ENCODE results near the gene PLCXD3. TPM values are rescaled to one million over a fixed set of nuclear protein-coding genes. Genes with fewer than 3 reads are reported as not detected.
"Not testable (repeated sequence)": the region's sequence is repeated elsewhere in the genome, so short reads cannot be mapped to it uniquely, and the experiment has no call there.

PLCXD3 gene
- total and polyA plus RNA-seq, 10 of the 15 experiments (the other 5 are each of a cell fraction or from before 2014, with no cell fraction given), result not detected

GRCh38 chr5:41334221-41334620 lies 176.2 kb downstream of the PLCXD3 start (continued):
- TF ChIP-seq NR2C1 (IDR thresholded peaks at IDR 0.05) (no peak), IKZF2 (IDR thresholded peaks at IDR 0.05) (no peak), BRCA1 (IDR thresholded peaks at IDR 0.05; ENCODE audit: low read depth, low read length) (no peak), ZSCAN29 (IDR thresholded peaks at IDR 0.05) (no peak), CHD2 (IDR thresholded peaks at IDR 0.05; ENCODE audit: borderline replicate concordance, low read depth, low read length) (no peak)

- RAD21 ChIA-PET (ENCODE audit: unreplicated experiment), result no interaction called here
- WGBS (ENCODE audit: insufficient coverage, insufficient replicate concordance, low lambda C conversion rate, missing lambda C conversion rate), result 14% methylated on average over 2 of the region's 2 CpGs
- CTCF ChIA-PET, result no interaction called here
- Histone ChIP-seq H3K36me3 (ENCODE audit: control insufficient read depth in 2 of 2, insufficient read depth in 2 of 2, low read length in 1 of 2) (no peaks in the 10 kb centered on the region), H3K79me2 (ENCODE audit: control insufficient read depth, insufficient read depth, low read length) (no peaks in the 10 kb centered on the region), H3K4me3 (no peak overlapping the region), H4K20me1 (ENCODE audit: control insufficient read depth, insufficient read depth) (no peaks in the 10 kb centered on the region), H2AFZ (ENCODE audit: control insufficient read depth, low read depth, low read length) (no peak overlapping the region), H3K4me1 (ENCODE audit: control insufficient read depth, insufficient read depth, low read length) (no peaks in the 10 kb centered on the region), H3K27me3 (replicated peaks in 1 of 2; ENCODE audit: control insufficient read depth in 2 of 2, insufficient read depth in 2 of 2, low read length in 1 of 2) (no peaks in the 10 kb centered on the region), H3K9me3 (replicated peaks; ENCODE audit: control insufficient read depth, insufficient read depth, low read length) (no peaks in the 10 kb centered on the region), H3K9ac (ENCODE audit: control insufficient read depth, insufficient read depth, low read length) (no peak overlapping the region), H3K4me2 (ENCODE audit: control insufficient read depth, insufficient read depth) (no peak overlapping the region), H3K27ac (ENCODE audit: control insufficient read depth, insufficient read depth) (no peak overlapping the region)
- intact Hi-C loops (cut with micrococcal nuclease; ENCODE audit: unreplicated experiment), result no loop called here
- FAIRE-seq, result no peak
- TF ChIP-seq NFIC (IDR thresholded peaks at IDR 0.05; ENCODE audit: low read depth, low read length) (no peak), ATF3 (IDR thresholded peaks at IDR 0.05; ENCODE audit: borderline replicate concordance, extremely low read depth, low read depth, low read length) (no peak), ZNF274 (IDR thresholded peaks at IDR 0.05; ENCODE audit: insufficient read depth, insufficient read length) (no peak), PKNOX1 (IDR thresholded peaks at IDR 0.05) (no peak)
- in situ Hi-C loops (cut with MboI), result no loop called here
- no peak for ATAC-seq
- POLR2A ChIA-PET, result no interaction called here
- BruUV-seq (replicated peaks), result no TSS peak
- no peak for DNase-seq (ENCODE audit: low read depth, low spot score)
- SMC1A ChIA-PET (ENCODE audit: uncharacterized antibody, unreplicated experiment), result no interaction called here
Observed at GRCh38 chr5:41325074-41325473, 185.3 kb downstream of the PLCXD3 start.

GRCh38 chr5:41322826-41323225 lies 187.6 kb downstream of the PLCXD3 start:
- ATAC-seq; DNase-seq (ENCODE audit: low read depth, low spot score); H3K4me1 ChIP-seq (ENCODE audit: control insufficient read depth, insufficient read depth, low read length); H3K9me3 ChIP-seq (replicated peaks; ENCODE audit: control insufficient read depth, insufficient read depth, low read length); H3K36me3 ChIP-seq (ENCODE audit: control insufficient read depth in 2 of 2, insufficient read depth in 2 of 2, low read length in 1 of 2); H3K27ac ChIP-seq (ENCODE audit: control insufficient read depth, insufficient read depth); RAD21 ChIA-PET (ENCODE audit: unreplicated experiment); POLR2A ChIA-PET; H3K9ac ChIP-seq (ENCODE audit: control insufficient read depth, insufficient read depth, low read length); intact Hi-C loops (cut with micrococcal nuclease; ENCODE audit: unreplicated experiment); H2AFZ ChIP-seq (ENCODE audit: control insufficient read depth, low read depth, low read length); H3K4me3 ChIP-seq; H3K27me3 ChIP-seq (replicated peaks in 1 of 2; ENCODE audit: control insufficient read depth in 2 of 2, insufficient read depth in 2 of 2, low read length in 1 of 2); H3K4me2 ChIP-seq (ENCODE audit: control insufficient read depth, insufficient read depth); in situ Hi-C loops (cut with MboI); BruUV-seq (replicated peaks); FAIRE-seq; H3K79me2 ChIP-seq (ENCODE audit: control insufficient read depth, insufficient read depth, low read length); H4K20me1 ChIP-seq (ENCODE audit: control insufficient read depth, insufficient read depth); SMC1A ChIA-PET (ENCODE audit: uncharacterized antibody, unreplicated experiment); CTCF ChIA-PET: not testable (repeated sequence)
- 8% methylated on average over 3 of the region's 3 CpGs for WGBS (ENCODE audit: insufficient coverage, insufficient replicate concordance, low lambda C conversion rate, missing lambda C conversion rate)
